Endothelial cell (in vitro differentiated cells): ENCODE data around the gene PAX3. TPM values are rescaled to one million over a fixed set of nuclear protein-coding genes. Genes with fewer than 3 reads are reported as not detected.

Source experiments
- DNase-seq: peaks from one replicate; pipeline ENCODE4 v3.0.0; 2021; ENCODE audit warnings: low spot score
- H3K27ac Mint-ChIP-seq: one replicate; pipeline ENCODE4 v1.8.0; 2021; ENCODE audit warnings: mixed read lengths, inconsistent platforms; ENCODE audit not compliant: unreplicated experiment
- H3K27me3 Mint-ChIP-seq: one replicate; pipeline ENCODE4 v1.8.0; 2021; ENCODE audit warnings: mild to moderate bottlenecking, moderate library complexity, mixed read lengths, inconsistent platforms; ENCODE audit not compliant: unreplicated experiment
- H3K36me3 Mint-ChIP-seq: one replicate; pipeline ENCODE4 v1.8.0; 2021; ENCODE audit warnings: mild to moderate bottlenecking, low read depth, mixed read lengths, inconsistent platforms; ENCODE audit not compliant: unreplicated experiment
- H3K4me1 Mint-ChIP-seq: one replicate; pipeline ENCODE4 v1.8.0; 2021; ENCODE audit warnings: mild to moderate bottlenecking, mixed read lengths, inconsistent platforms; ENCODE audit not compliant: unreplicated experiment
- H3K4me3 Mint-ChIP-seq: one replicate; pipeline ENCODE4 v1.8.0; 2021; ENCODE audit warnings: mild to moderate bottlenecking, mixed read lengths, inconsistent platforms; ENCODE audit not compliant: unreplicated experiment
- H3K9me3 Mint-ChIP-seq: one replicate; pipeline ENCODE4 v1.8.0; 2021; ENCODE audit warnings: mixed read lengths, inconsistent platforms; ENCODE audit not compliant: unreplicated experiment
- CTCF ChIP-seq: fragments of 200-600 bp; sonication (generic); IDR thresholded peaks from one replicate; pipeline ENCODE4 v1.5.0; 2021; ENCODE audit warnings: antibody characterized with exemption; ENCODE audit not compliant: unreplicated experiment
- total RNA-seq: library from RNA; stranded (reverse); fragmentation: NEBNext Ultra II Directional; extraction: Animal tissue kit (Norgen Biotek cat#: 25700); gene quantifications from one replicate; pipeline ENCODE4 v1.2.1, GENCODE V29; 2021; ENCODE audit not compliant: unreplicated experiment

Gene PAX3
- total RNA-seq, 1 donor from 2014 or later: 16.5 TPM

GRCh38 chr2:222248818-222249217 lies 50.0 kb downstream of the PAX3 start:
- DNase-seq: no peak
- Mint-ChIP-seq H3K4me1 (no peaks in the 10 kb centered on the region), H3K4me3 (no peak overlapping the region), H3K36me3 (peaks cover 2% of the 10 kb centered on the region), H3K9me3 (no peaks in the 10 kb centered on the region), H3K27ac (no peak overlapping the region), H3K27me3 (no peaks in the 10 kb centered on the region)
- TF ChIP-seq CTCF: no peak

- TF ChIP-seq CTCF: no peak
- no peaks in the 10 kb centered on the region for H3K4me1 Mint-ChIP-seq
- H3K36me3 Mint-ChIP-seq: peaks cover 5% of the 10 kb centered on the region
Observed at GRCh38 chr2:222248256-222248655, 50.5 kb downstream of the PAX3 start.

GRCh38 chr2:222242532-222242931 lies 56.3 kb downstream of the PAX3 start:
- no peak for TF ChIP-seq CTCF
- Mint-ChIP-seq H3K36me3 (peaks cover 5% of the 10 kb centered on the region), H3K4me3 (no peak overlapping the region), H3K27ac (no peak overlapping the region), H3K27me3 (peaks cover 3% of the 10 kb centered on the region), H3K4me1 (peaks cover 9% of the 10 kb centered on the region), H3K9me3 (no peaks in the 10 kb centered on the region)
- DNase-seq: no peak

More at GRCh38 chr2:222248256-222248655, 50.5 kb downstream of the PAX3 start:
- H3K9me3 Mint-ChIP-seq: no peaks in the 10 kb centered on the region
- no peaks in the 10 kb centered on the region for H3K27me3 Mint-ChIP-seq
- no peak overlapping the region for H3K27ac Mint-ChIP-seq
- no peak overlapping the region for H3K4me3 Mint-ChIP-seq
- DNase-seq: no peak

- no peak for DNase-seq
- Mint-ChIP-seq H3K4me1 (peaks cover 9% of the 10 kb centered on the region), H3K4me3 (no peak overlapping the region), H3K27ac (no peak overlapping the region), H3K36me3 (peaks cover 5% of the 10 kb centered on the region), H3K9me3 (no peaks in the 10 kb centered on the region), H3K27me3 (peaks cover 4% of the 10 kb centered on the region)
- TF ChIP-seq CTCF: no peak
Observed at GRCh38 chr2:222241128-222241870, 57.5 kb downstream of the PAX3 start.

- Mint-ChIP-seq H3K4me3 (no peak overlapping the region), H3K9me3 (no peaks in the 10 kb centered on the region), H3K36me3 (peaks cover 5% of the 10 kb centered on the region), H3K4me1 (peaks cover 9% of the 10 kb centered on the region), H3K27me3 (peaks cover 4% of the 10 kb centered on the region), H3K27ac (no peak overlapping the region)
- no peak for TF ChIP-seq CTCF
- DNase-seq: no peak
Observed at GRCh38 chr2:222240676-222241049, 58.1 kb downstream of the PAX3 start.
